CD4-positive, alpha-beta T cell treated with Interferon alpha-2 for 1 hour (primary cell): ENCODE results near the gene TEX10.

ENCODE experiments used
- DNase-seq, 2 donors: peaks; one replicate each; pipeline ENCODE4 v3.0.0-alpha.2; 2020 to 2022

TEX10 gene

GRCh38 chr9:100281676-100282387 is 70.9 kb downstream of the TEX10 start:
- no peak for DNase-seq

- DNase-seq: no peak
Measured at GRCh38 chr9:100281066-100281465, 71.7 kb downstream of the TEX10 start.

GRCh38 chr9:100277166-100277979 is 75.4 kb downstream of the TEX10 start:
- DNase-seq: no peak

- no peak for DNase-seq
Measured at GRCh38 chr9:100269656-100270055, 83.1 kb downstream of the TEX10 start.

- DNase-seq: no peak
Measured at GRCh38 chr9:100268271-100268670, 84.5 kb downstream of the TEX10 start.

- no peak for DNase-seq
Measured at GRCh38 chr9:100267211-100267610, 85.5 kb downstream of the TEX10 start.
